HG02588 (cell line): ENCODE results near the gene MEGF6.

Experiments
- ATAC-seq: cut with Tn5 transposase; IDR thresholded peaks from one replicate; pipeline ENCODE4 v1.9.1; 2021; ENCODE audit warnings: mild to moderate bottlenecking, moderate library complexity; ENCODE audit not compliant: unreplicated experiment

Gene MEGF6

GRCh38 chr1:3492545-3493246, 118.6 kb downstream of the MEGF6 start:
- ATAC-seq = no peak

- no peak for ATAC-seq
Observed at GRCh38 chr1:3491291-3492246, 119.7 kb downstream of the MEGF6 start.

DNA sequence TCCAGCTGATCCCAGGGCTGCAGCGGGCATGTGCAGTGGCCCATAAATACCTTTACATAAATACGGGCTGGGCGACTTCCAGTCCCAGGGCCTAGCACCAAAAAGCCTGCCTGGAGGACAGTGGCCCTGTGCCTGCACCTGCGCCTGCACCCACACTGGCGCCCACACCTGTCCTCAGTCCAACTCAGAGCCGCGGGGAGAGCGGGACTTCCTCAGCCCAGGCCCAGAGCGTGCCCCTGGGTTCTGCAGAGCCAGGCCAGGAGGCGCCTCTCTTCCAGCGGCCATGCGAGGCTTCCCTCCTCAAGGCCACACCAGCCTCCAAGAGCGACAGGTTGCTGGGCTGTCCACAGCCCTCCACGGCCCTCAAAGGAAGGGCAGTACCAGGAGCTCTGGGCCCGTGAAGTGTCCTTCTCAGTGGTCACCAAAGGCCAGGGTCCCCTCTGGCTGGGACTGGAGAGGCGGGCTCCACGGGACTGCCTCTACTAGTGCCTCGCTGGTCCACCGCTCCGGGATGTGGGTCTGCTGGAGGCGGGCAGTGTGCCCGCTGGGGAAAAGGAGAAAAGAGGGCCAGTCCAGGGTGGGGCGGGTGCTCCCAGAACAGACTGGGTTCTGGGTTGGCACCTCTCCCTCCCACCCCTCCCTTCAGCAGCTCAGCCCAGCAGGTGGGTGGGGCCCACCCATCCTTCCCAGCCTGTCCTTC, 121.1 kb downstream of the MEGF6 start:
- no peak for ATAC-seq

GRCh38 chr1:3488432-3488831, 122.9 kb downstream of the MEGF6 start:
- no peak for ATAC-seq

GRCh38 chr1:3485016-3485415, 126.3 kb downstream of the MEGF6 start:
- ATAC-seq = no peak

GRCh38 chr1:3483801-3484444, 127.4 kb downstream of the MEGF6 start:
- ATAC-seq = no peak

GRCh38 chr1:3483380-3483779, 127.9 kb downstream of the MEGF6 start:
- ATAC-seq = no peak

GRCh38 chr1:3482378-3482849, 128.9 kb downstream of the MEGF6 start:
- no peak for ATAC-seq

DNA sequence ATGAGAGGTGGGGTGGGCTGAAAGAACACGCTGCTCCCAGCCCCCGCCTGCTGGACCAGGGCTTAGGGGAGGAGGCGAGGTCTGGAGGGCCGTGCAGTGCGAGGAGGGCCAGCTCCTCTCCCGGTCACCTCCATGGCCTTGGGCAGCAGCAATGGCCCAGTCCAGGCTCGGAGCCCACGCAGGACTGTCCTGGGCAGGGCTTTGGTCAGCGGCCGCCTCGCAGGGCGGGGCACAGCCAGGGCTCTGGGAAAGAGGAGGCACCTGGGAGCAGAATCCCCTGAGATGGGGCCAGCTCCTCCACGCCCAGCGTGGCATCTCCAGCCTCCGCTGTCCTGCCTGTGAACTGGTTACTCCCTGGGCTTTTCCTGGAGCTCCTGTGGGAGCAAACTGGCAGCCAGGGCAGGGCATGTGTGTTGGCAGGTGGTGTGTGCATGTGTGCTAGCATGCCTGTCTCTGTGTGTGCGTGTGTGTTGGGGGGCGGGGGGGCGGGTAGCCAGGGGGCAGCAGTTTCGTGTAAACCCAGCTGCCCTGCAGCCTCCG, 129.4 kb downstream of the MEGF6 start:
- ATAC-seq = no peak

- no peak for ATAC-seq
Observed at GRCh38 chr1:3481046-3481445, 130.3 kb downstream of the MEGF6 start.

- no peak for ATAC-seq
Observed at GRCh38 chr1:3480369-3480719, 131.0 kb downstream of the MEGF6 start.

DNA sequence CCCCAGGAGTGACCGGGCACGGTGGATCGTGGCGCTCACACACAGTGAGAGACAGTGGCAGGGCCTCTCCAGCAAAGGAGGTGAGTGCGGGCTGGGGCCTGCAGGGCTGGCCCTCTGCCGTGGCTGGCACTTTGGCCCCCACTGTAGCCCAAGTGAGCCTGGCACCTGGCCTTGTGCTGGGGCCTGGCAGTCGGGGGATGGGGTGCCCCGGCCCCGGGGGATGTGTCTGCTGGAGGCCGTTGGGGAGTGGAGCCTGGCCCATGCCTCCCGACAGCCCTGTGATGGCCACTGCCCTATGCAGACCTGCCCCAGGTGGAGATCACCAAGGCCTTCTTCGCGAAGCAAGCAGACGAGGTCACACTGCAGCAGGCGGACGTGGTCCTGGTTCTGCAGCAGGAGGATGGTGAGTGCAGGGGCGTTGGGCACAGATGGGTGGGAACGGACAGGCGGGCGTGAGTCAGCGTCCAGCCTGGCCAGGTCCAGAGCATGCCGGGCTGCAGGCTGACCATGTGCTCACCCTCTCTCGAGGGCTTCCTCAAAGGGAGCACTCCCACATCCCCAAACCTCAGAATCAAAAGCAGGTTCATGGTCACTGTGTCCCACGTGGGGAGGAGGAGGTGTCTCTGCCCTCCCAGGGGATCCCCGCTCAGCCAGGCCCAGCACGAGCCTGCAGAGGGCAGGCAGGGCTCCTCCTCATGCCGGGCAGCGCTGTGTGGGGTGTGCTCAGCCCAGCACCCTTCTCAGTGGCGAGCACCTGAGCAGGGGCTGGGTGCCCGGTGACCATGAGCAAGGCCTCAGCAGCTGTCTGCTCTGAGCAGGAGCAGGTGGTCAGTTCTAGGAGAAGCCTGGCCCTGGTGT, 131.6 kb downstream of the MEGF6 start:
- ATAC-seq = no peak

DNA sequence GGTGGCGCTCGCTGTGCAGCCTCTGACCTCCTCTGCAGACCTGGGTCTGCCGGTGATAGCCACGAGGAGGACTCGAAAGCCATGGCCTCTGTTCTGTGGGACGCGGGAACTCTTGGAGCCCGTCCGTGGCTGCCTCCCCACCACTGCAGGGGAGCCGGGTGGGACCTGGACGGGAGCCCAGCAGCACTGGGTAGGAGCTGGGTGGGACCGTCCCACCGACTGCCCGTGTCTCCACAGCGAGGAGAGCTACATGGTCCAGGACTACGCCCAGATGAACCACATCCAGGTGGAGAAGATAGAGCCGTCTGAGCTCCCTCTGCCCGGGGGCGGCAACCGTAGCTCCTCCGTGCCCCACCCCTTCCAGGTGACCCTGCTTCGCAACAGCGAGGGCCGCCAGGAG, 133.1 kb downstream of the MEGF6 start:
- ATAC-seq = no peak

DNA sequence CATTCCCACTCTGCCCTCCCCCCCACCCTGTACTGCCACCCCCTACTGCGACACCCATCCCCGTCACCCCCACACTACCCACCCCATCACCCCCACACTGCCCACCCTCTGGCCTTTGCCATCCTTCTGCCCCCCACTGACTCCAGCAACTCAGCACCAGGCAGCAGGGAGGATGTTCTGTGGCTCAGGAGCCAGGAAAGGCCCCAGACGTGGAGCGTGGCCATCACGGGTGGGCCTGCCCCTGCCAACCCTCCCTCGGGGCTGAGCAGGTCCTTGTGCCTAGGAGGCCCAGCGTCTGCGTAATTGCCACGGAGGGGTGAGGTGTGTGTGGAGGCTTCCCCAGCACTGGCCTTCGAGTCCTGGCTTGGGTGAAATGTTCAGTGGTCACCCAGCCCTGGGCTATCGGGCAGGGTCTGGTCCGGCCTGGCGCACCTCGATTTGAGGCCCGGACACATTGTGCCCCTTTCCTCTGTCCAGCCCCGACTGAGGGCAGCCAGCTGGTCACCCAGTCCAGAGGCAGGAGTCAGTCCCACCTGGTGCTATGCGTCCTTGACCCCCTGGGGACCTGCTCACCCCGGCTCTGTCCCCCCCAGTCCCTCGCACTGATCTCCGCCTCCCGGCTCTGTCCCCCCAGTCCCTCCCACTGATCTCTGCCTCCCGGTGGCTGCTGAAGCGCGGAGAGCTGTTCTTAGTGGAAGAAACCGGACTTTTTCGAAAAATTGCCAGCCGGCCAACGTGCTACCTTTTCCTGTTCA, 133.9 kb downstream of the MEGF6 start:
- no peak for ATAC-seq

DNA sequence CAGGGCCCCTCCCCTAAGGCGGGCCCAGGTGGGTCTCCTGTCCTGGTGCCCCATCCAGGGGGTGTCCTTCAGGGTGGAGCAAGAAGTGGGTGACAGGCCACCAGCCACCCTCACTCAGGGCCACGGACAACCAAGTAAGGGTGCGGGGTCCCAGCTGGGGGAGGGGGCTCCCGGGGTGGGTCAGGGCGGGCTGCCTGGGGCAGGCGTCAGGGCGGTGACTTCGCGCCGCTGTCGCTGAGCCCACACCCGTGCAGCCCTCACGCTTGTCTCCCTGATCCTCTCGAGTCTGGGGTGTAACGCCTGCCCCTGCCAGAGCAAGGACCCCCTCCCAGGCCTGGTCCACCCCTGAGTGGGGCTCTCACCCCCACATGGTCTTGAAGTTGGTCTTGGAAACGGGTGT, 134.6 kb downstream of the MEGF6 start:
- no peak for ATAC-seq

GRCh38 chr1:3475839-3476573, 135.3 kb downstream of the MEGF6 start:
- no peak for ATAC-seq

GRCh38 chr1:3474421-3474820, 136.9 kb downstream of the MEGF6 start:
- no peak for ATAC-seq

DNA sequence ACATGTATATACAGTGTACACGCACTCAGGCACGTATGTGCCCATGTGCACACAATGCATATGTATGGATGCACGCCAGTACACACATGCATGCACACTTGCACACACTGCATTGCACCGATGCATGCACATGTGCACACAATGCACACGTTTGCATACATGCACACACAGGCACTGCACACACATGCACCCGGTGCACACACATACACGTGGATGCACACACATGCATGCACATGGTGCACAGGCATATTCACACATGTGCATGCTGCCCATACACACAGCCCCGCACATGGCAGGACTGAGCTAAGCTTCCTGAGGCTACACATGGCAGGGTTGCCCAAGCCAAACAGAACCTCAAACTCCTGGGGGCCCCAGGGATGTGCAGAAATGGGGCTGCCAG, 137.3 kb downstream of the MEGF6 start:
- ATAC-seq = no peak
